Left lung (tissue), 10 donors: ENCODE data around the gene PRIMPOL. TPM values are rescaled to one million over a fixed set of nuclear protein-coding genes. Genes with fewer than 3 reads are reported as not detected.

Source experiments
- ATAC-seq: fragments of 200-7000 bp; cut with Tn5 transposase; one replicate; pipeline ENCODE4 v1.9.1; 2020; ENCODE audit warnings: moderate library complexity
- DNase-seq, 4 donors: peaks; one replicate each; pipeline ENCODE4 v3.0.0-alpha.2; 2013 to 2020
- H3K27ac ChIP-seq, 2 donors: fragments of 200-600 bp; sonication (generic) in 1 of 2; one replicate each; pipeline versions ENCODE4 v1.5.0 to v1.8.0; 2020 to 2021
- H3K27me3 ChIP-seq, 2 donors: fragments of 200-600 bp; sonication (generic) in 1 of 2; one replicate each; pipeline versions ENCODE4 v1.5.0 to v1.8.0; 2020 to 2021
- H3K36me3 ChIP-seq, 2 donors: fragments of 200-600 bp; sonication (generic) in 1 of 2; one replicate each; pipeline versions ENCODE4 v1.5.0 to v1.8.0; 2020 to 2021
- H3K4me1 ChIP-seq, 2 donors: fragments of 200-600 bp; one replicate each; pipeline ENCODE4 v1.8.0; 2021
- H3K4me3 ChIP-seq, 2 donors: fragments of 200-600 bp; sonication (generic) in 1 of 2; one replicate each; pipeline versions ENCODE4 v1.5.0 to v1.8.0; 2020 to 2021; ENCODE audit warnings: mild to moderate bottlenecking in 1 of 2
- H3K9me3 ChIP-seq, 2 donors: fragments of 200-600 bp; sonication (generic) in 1 of 2; one replicate each; pipeline versions ENCODE4 v1.5.0 to v1.8.0; 2020 to 2021
- intact Hi-C, 2 donors: fragments of 100-400 bp; cut with DNase I; formaldehyde crosslinking; loops; one replicate each; pipeline versions ENCODE4 v1.11.2 to v1.14.2; 2022
- polyA plus RNA-seq, 6 donors: library from polyadenylated mRNA; unstranded; fragments of 120-200 nt; gene quantifications; one replicate each; pipeline ENCODE4 v1.2.1, GENCODE V29; 2013; ENCODE audit not compliant: insufficient read length in 6 of 6
- total RNA-seq, 2 donors: library from RNA; stranded (reverse); fragmentation: NEBNext Ultra II Directional; extraction: Animal tissue kit (Norgen Biotek cat#: 25700); gene quantifications; one replicate each; pipeline ENCODE4 v1.2.1, GENCODE V29; 2021
- TF ChIP-seq, protein P1 (sequence below), 2 donors: fragments of 200-600 bp; sonication (generic) in 1 of 2; IDR thresholded peaks; one replicate each; pipeline versions ENCODE4 v1.5.0 to v1.8.0; 2021; ENCODE audit warnings: antibody characterized with exemption in 2 of 2
- donor health status: DM: no; HTN: yes; CAD: no.
- donor health status: DM: no; HTN: no; CAD: no.

The PRIMPOL gene
- total and polyA plus RNA-seq, 8 donors, result 11.8 to 49.1 (median 40.2) TPM

DNA sequence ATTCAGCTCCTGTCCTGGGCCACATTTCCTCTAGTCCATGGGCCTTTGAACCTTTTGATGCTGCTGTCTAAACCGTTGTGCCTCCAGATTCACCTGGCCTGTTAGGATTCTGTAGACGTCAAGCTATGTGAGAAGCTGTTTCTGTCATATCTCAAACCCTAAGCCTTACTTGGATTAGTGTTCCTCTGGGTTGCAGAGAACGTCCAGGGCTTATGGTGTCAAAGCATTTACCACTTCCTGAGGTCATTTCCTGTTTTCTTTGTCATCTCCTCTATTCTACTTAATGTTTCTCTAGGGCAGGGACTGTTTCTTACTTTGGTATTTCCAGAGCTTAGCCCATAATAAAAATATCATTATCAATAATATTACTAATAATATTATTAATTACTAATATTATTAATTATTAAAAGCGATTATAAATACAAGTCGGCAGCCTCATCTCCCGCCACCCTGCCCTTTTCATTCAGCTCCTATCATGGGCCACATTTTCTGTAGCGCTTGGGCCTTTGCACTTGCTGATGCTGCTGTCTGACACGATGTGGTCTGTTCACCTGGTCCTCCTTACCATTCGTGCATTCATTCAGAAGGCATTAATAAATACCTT lies 19.1 kb downstream of the PRIMPOL start:
- H3K36me3 ChIP-seq, result peaks cover 0 to 46% of the 10 kb centered on the region in 2 donors
- ATAC-seq, result no peak
- H3K27ac ChIP-seq, result peak overlapping the region in 1 of 2 donors; percentile 71

DNA sequence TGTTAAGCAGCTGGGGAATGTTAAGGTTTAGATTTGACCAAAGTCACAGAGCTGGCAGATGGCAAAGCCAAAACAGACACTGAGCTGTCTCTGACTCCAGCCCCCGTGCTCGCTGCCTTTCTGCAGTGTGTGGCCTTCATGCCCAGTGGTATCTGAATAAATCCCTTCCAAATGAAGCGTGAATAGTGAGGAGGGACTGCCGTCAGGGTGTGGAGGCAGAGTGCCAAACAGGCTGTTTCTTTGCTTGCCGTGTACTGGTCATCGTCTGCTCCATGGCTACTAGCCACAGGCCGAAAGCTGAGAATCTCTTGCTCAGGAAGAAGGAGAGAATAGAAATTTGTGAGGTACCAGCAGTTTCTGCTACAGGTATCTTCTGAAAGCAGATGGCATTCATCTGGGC lies 19.7 kb downstream of the PRIMPOL start:
- intact Hi-C loops, result no loop called here
- H3K36me3 ChIP-seq, result peaks cover 0 to 53% of the 10 kb centered on the region in 2 donors
- H3K9me3 ChIP-seq, result no peaks in the 10 kb centered on the region
- DNase-seq (no peak), ATAC-seq (no peak)
- peaks cover 0 to 17% of the 10 kb centered on the region in 2 donors for H3K4me1 ChIP-seq
- H3K27ac ChIP-seq, result peak overlapping the region in 1 of 2 donors; percentile 71
- no peaks in the 10 kb centered on the region for H3K27me3 ChIP-seq
- H3K4me3 ChIP-seq, result no peak overlapping the region
- TF ChIP-seq, protein P1, sequence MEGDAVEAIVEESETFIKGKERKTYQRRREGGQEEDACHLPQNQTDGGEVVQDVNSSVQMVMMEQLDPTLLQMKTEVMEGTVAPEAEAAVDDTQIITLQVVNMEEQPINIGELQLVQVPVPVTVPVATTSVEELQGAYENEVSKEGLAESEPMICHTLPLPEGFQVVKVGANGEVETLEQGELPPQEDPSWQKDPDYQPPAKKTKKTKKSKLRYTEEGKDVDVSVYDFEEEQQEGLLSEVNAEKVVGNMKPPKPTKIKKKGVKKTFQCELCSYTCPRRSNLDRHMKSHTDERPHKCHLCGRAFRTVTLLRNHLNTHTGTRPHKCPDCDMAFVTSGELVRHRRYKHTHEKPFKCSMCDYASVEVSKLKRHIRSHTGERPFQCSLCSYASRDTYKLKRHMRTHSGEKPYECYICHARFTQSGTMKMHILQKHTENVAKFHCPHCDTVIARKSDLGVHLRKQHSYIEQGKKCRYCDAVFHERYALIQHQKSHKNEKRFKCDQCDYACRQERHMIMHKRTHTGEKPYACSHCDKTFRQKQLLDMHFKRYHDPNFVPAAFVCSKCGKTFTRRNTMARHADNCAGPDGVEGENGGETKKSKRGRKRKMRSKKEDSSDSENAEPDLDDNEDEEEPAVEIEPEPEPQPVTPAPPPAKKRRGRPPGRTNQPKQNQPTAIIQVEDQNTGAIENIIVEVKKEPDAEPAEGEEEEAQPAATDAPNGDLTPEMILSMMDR (IDR thresholded peaks at IDR 0.05), result no peak

More for the DNA sequence above, 19.1 kb downstream of the PRIMPOL start:
- intact Hi-C loops, result no loop called here
- Histone ChIP-seq H3K27me3 (no peaks in the 10 kb centered on the region), H3K9me3 (no peaks in the 10 kb centered on the region), H3K4me1 (peaks cover 0 to 17% of the 10 kb centered on the region in 2 donors), H3K4me3 (no peak overlapping the region)
- TF ChIP-seq, protein P1 (IDR thresholded peaks at IDR 0.05), result no peak
- no peak for DNase-seq

DNA sequence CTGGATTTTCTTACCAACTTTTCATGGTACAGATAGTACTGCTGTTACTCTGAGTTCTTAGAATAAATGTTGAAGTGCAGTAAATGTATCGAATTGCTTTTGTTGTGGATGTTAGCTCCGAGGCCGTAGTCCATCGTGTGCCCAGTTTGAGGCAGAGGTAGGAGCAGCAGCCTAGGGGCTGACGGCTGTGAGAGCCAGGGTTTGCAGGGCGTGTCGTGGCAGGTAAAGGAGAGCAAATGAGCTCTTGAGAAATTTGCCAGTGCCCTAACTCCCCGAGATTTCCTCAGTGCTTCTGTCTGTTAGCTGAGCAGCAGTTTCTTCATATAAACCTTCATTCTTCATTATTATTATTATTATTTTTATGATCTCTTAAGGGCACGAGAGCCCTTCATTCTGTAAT lies 21.6 kb downstream of the PRIMPOL start:
- ATAC-seq, result no peak
- Histone ChIP-seq H3K9me3 (no peaks in the 10 kb centered on the region), H3K4me3 (no peak overlapping the region), H3K36me3 (peaks cover 0 to 59% of the 10 kb centered on the region in 2 donors), H3K4me1 (peaks cover 0 to 17% of the 10 kb centered on the region in 2 donors), H3K27ac (no peak overlapping the region), H3K27me3 (no peaks in the 10 kb centered on the region)
- TF ChIP-seq, protein P1 (IDR thresholded peaks at IDR 0.05), result no peak
- DNase-seq, result no peak
- intact Hi-C loops, result no loop called here

DNA sequence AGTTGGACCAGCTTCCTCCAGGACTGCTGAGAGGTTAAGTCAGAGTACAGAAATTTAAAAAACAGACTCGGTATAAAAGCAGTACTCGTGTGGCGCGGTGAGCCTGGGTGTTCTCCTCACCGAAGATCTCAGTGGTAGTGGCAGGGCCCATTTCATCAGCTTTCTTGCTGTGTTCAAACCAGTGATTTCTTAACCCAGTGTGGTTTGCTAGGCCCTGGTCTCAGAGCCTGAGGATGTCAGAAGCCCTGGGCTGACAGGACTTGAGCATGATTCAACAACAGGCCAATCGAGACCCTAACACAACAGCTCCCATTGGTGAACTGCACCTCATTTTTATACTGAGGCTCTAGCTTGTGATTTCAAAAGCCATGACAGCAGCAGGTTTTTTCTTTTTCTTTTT lies 23.2 kb downstream of the PRIMPOL start:
- peaks cover 0 to 17% of the 10 kb centered on the region in 2 donors for H3K4me1 ChIP-seq
- DNase-seq, result no peak
- TF ChIP-seq, protein P1 (IDR thresholded peaks at IDR 0.05), result no peak
- H3K36me3 ChIP-seq, result peaks cover 0 to 47% of the 10 kb centered on the region in 2 donors
- H3K4me3 ChIP-seq, result no peak overlapping the region
- no peak for ATAC-seq
- no peak overlapping the region for H3K27ac ChIP-seq
- no peaks in the 10 kb centered on the region for H3K9me3 ChIP-seq
- no peaks in the 10 kb centered on the region for H3K27me3 ChIP-seq
- intact Hi-C loops, result no loop called here

DNA sequence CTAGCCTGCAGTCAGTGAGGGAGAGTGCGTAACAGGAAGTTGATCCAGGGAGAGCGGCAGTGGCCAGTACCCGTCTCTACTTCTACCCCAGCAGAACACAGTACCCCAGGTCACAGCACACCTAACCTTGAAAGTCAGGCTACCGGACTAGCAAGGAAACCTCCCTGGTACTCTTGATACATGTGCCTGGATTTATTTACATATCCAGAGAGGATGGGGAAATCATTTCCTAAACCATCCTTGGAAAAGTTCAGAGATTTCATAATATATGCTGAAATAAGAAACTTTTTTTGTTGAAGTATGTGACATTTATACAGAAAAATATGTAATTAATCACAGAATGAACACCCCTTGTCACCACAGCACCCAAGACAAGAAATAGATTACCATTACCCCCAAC lies 24.5 kb downstream of the PRIMPOL start:
- no peaks in the 10 kb centered on the region for H3K27me3 ChIP-seq
- no peak overlapping the region for H3K4me3 ChIP-seq
- ATAC-seq (no peak), DNase-seq (no peak)
- H3K4me1 ChIP-seq, result peaks cover 0 to 6% of the 10 kb centered on the region in 2 donors
- no peak overlapping the region for H3K27ac ChIP-seq
- TF ChIP-seq, protein P1 (IDR thresholded peaks at IDR 0.05), result no peak
- peaks cover 0 to 41% of the 10 kb centered on the region in 2 donors for H3K36me3 ChIP-seq
- intact Hi-C loops, result no loop called here
- no peaks in the 10 kb centered on the region for H3K9me3 ChIP-seq
